Mucosa of stomach (tissue), 1 donor: ENCODE measurements around the gene DBN1.
A peak's percentile ranks its signal among the peaks of the same experiment; 100 is the strongest.

Experiments
- H3K27me3 ChIP-seq: one replicate; pipeline ENCODE4 v1.7.0; 2013; ENCODE audit warnings: mild to moderate bottlenecking, low read length; ENCODE audit not compliant: control insufficient read depth, insufficient read depth
- H3K36me3 ChIP-seq: one replicate; pipeline ENCODE4 v1.7.0; 2013; ENCODE audit warnings: low read length; ENCODE audit not compliant: control insufficient read depth, insufficient read depth
- H3K4me1 ChIP-seq: one replicate; pipeline ENCODE4 v1.7.0; 2013; ENCODE audit warnings: mild to moderate bottlenecking, low read length; ENCODE audit not compliant: control insufficient read depth, insufficient read depth
- H3K4me3 ChIP-seq: one replicate; pipeline ENCODE4 v1.7.0; 2013; ENCODE audit warnings: low read length
- H3K9ac ChIP-seq: one replicate; pipeline ENCODE4 v1.7.0; 2013; ENCODE audit warnings: mild to moderate bottlenecking, low read length, moderate library complexity
- H3K9me3 ChIP-seq: one replicate; pipeline ENCODE4 v1.7.0; 2013; ENCODE audit warnings: mild to moderate bottlenecking, low read length, moderate library complexity; ENCODE audit not compliant: control insufficient read depth
- donor health status: Pancreatic carcinoma.

Gene DBN1

DNA sequence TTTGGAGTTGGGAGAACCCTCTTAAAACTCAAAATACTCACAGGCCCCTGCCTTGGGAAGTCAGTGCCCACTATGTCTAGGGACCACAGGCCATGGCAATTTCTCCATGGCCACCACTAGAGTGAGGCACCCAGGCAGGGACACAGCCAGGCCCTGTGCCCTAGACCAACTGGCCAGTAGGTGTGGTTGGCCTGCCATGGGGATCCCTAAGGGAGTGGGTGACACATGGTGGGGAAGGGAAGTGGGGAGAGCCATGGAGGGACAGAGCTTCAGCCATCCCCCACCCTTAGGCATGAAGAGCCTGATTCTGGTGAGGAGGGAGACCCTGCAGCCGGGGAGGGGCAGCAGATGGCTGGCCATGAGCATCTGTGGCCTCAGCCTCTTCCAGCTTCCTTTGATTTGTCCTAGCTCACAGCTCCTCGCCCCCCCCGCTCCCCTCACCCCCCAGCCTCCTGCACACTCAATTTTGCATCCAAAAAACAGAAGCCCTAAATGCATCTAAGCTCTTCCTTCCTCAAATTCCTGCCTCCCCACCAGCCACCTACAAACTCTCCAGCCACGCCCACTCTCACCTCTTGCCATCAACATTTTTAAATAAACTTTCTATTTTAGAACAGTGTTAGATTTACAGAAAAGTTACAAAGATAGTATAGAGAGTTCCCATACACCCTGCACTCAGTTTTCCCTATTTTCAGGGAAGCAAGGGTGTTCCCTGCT, 1.6 kb upstream of the DBN1 start:
- H3K4me1 ChIP-seq, result peaks cover 16% of the 10 kb centered on the region
- no peaks in the 10 kb centered on the region for H3K9me3 ChIP-seq
- H3K9ac ChIP-seq, result no peak overlapping the region
- H3K27me3 ChIP-seq, result peaks cover 26% of the 10 kb centered on the region
- no peaks in the 10 kb centered on the region for H3K36me3 ChIP-seq
- no peak overlapping the region for H3K4me3 ChIP-seq

DNA sequence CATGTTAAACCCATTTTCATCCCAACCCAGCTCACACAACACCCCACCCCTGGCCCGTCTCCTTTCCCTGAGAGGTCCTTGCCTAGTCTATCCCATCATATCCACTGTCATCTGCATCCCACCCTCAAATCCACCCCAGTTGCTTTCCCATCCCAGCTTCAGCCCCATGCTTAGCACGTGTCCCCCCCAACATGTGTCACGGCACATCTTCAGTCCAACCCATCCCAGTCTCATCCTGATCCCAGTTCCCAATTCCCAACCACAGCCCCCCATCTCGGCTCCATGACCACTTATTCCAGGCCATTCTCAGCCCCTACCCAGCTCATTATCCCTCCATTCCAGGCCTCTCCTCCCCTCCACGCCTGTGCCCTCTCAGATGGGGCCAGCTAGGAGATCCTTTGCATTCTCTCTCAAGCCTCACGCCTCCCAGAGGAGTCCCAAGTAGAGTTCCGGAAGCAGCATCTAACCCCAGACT, 605 bp upstream of the DBN1 start:
- Histone ChIP-seq H3K9me3 (no peaks in the 10 kb centered on the region), H3K4me3 (no peak overlapping the region), H3K4me1 (peaks cover 15% of the 10 kb centered on the region), H3K9ac (no peak overlapping the region), H3K27me3 (peaks cover 26% of the 10 kb centered on the region), H3K36me3 (no peaks in the 10 kb centered on the region)

DNA sequence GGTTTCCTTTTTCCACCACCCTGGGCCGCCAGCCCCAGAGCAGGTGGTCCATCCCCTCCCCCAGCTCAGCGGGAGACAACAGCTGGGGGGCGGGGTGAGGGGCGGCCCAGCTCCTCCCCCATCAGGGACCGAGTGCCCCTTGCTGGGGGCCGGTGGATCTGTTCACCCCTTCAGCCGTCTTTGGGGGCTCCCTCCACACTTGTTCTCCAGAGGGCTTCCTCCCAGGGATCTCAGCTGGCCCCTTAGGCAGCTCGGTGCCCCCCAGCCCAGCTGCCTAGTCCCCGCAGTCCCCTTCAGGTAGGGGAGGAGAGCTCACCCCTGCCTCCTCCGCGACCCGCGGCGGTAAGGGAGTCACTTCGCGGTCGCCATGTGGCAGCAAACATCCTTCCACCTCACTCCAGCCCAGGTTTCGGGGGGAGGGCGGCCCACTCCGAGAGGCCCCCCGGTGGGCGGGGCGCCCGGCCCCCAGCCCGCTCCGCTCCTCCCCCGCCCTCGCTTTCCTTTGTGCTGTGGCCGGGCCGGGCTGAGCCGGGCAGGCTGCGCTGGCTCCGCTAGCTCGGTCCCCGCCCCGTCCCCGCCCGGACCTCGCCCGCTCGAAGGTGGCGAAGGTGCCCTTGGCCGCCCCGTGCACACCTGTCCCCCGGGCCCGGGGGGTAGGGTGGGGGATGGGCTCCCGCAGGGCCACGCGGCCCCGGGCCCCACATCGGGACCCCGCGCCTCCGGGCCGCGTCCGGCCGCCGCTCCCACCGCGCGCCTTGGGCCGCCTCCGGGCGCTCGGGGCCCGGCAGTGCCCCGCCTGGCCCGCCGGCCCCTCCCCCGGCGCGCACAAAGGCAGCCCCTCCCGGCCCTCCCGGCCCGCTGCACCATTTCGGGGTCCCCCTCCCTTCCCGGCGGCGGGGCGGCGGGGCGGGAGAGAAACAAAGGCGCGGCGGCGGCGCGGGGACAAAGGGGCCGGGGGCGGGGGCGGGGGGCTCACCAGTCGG, 683 bp downstream of the DBN1 start:
- H3K27me3 ChIP-seq, result peaks cover 26% of the 10 kb centered on the region
- peak overlapping the region; percentile 47 for H3K9ac ChIP-seq
- H3K9me3 ChIP-seq, result no peaks in the 10 kb centered on the region
- H3K4me1 ChIP-seq, result peaks cover 15% of the 10 kb centered on the region
- H3K36me3 ChIP-seq, result no peaks in the 10 kb centered on the region
- no peak overlapping the region for H3K4me3 ChIP-seq

- peaks cover 15% of the 10 kb centered on the region for H3K4me1 ChIP-seq
- H3K4me3 ChIP-seq, result no peak overlapping the region
- no peaks in the 10 kb centered on the region for H3K36me3 ChIP-seq
- no peaks in the 10 kb centered on the region for H3K9me3 ChIP-seq
- peaks cover 26% of the 10 kb centered on the region for H3K27me3 ChIP-seq
- no peak overlapping the region for H3K9ac ChIP-seq
Observed at GRCh38 chr5:177471610-177472356, 1.7 kb downstream of the DBN1 start.

DNA sequence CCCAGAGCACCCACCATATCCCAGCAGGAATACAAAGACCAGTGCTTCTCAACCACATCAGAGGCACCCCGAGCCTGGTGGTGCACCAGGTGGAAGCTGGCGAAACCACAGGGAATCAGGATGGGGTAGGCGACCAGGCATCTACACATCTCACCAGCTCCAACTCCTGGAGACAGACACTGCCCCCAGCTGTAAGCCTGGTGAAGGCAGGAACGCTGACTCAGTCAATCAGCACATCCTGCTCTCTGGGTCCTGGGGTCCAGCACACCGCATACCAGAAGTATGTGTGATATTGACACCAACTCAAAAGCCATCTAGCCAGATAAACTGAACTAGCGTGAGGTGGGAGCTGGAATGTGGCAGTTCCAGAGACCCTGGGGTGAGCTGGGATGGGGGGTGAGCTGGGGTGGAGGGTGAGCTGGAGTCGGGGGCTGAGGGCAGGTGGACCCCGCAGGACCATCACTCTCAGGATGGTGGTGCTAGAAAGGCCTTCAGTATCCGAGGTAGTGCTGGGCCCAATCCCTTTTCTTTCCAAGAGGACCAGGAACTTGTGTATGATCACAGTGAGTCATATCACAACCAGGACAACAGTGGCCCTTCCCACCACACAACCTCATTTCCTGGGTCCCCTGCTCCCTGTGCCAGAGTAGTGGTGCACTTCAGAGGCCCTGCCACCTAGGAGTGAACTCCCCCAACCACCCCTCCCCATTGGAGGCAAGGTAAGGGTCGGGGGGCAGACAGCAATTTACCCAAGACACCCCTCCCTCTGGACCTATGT, 2.5 kb downstream of the DBN1 start:
- no peaks in the 10 kb centered on the region for H3K36me3 ChIP-seq
- H3K27me3 ChIP-seq, result peaks cover 26% of the 10 kb centered on the region
- H3K4me3 ChIP-seq, result no peak overlapping the region
- no peak overlapping the region for H3K9ac ChIP-seq
- H3K4me1 ChIP-seq, result peaks cover 15% of the 10 kb centered on the region
- H3K9me3 ChIP-seq, result no peaks in the 10 kb centered on the region

DNA sequence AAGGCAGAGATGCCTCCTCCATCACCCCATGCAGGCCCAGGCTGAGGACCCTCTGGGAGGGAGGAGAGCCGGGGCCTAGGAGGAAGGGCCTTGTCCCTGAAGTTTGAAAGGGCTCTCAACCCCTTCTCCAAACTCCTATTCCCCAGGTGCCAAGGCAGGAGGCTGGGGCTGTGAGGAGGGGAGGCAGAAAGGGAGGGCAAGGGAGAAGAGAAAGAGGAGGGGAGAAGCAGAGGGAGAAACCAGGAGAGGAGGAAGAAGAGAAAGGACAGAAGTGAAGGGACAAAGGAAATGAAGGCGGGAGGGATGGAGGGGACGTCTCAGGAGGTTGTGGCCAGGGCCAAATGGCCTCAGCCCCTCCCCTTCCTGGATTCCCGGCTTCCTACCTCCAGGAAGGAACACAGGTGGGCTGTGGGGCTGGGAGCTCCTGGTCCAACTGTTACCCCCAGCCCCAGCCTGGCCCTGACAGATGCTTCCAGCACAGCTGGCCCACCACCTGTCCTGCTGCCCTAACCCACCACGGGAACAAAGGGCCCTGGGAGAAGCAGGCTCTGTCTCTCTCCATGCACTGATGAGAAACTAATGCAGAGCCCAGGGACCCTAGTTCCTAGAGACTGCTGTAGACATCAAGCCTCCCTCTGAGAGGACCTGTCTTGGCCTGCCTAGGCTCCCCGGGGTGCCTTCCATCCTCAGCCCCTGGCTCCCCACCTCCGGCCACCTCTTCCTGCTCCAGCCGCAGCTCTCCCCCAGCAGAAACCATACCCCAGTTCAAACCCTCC, 3.5 kb downstream of the DBN1 start:
- Histone ChIP-seq H3K4me3 (no peak overlapping the region), H3K36me3 (no peaks in the 10 kb centered on the region), H3K27me3 (peaks cover 26% of the 10 kb centered on the region), H3K9ac (no peak overlapping the region), H3K4me1 (peaks cover 15% of the 10 kb centered on the region), H3K9me3 (no peaks in the 10 kb centered on the region)

GRCh38 chr5:177468685-177469628, 4.5 kb downstream of the DBN1 start:
- Histone ChIP-seq H3K9me3 (no peaks in the 10 kb centered on the region), H3K9ac (no peak overlapping the region), H3K27me3 (peaks cover 20% of the 10 kb centered on the region), H3K4me3 (no peak overlapping the region), H3K4me1 (peaks cover 15% of the 10 kb centered on the region), H3K36me3 (no peaks in the 10 kb centered on the region)

DNA sequence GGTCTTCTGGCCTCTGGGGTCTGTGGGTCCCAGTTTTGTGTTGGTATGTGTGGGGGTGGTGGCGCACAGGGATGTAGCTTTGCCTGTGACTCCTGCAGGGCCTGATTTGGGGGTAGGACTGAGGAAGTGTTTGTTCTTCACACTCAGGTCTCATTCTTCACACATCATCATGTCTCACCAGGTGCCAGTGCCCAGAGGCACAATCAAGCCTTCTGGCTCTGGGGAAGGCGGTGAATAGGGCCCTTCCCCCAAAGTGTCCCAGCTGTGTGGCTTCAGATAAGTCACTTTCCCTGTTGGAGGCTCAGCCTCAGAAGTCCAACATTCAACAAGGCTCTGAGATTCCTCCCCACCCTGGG, 5.1 kb downstream of the DBN1 start:
- no peaks in the 10 kb centered on the region for H3K9me3 ChIP-seq
- no peaks in the 10 kb centered on the region for H3K36me3 ChIP-seq
- H3K4me3 ChIP-seq, result no peak overlapping the region
- peaks cover 19% of the 10 kb centered on the region for H3K27me3 ChIP-seq
- no peak overlapping the region for H3K9ac ChIP-seq
- peaks cover 15% of the 10 kb centered on the region for H3K4me1 ChIP-seq

- Histone ChIP-seq H3K9ac (no peak overlapping the region), H3K9me3 (no peaks in the 10 kb centered on the region), H3K4me1 (peaks cover 13% of the 10 kb centered on the region), H3K36me3 (no peaks in the 10 kb centered on the region), H3K27me3 (peaks cover 14% of the 10 kb centered on the region), H3K4me3 (no peak overlapping the region)
Observed at GRCh38 chr5:177467436-177467835, 6.0 kb downstream of the DBN1 start.

DNA sequence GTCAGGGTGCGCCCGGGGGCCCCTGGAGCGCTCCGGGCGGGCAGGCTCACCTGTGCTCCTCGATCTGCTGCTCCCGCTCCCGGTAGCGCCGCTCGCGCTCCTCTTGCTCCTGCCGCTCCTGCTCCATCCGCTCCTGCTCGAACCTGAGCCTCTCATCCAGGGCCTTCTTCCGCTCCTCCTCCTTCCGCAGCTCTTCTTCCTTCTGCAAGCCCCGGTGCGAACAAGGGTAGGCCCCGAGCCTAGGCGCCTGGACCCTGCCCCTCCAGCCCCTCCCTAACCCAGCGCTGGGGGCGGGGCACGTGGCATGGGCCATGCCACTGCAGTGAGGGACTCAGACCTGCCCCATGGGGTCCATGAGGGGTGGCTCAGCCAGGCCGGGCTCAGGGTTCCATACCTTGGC, 6.6 kb downstream of the DBN1 start:
- Histone ChIP-seq H3K36me3 (no peaks in the 10 kb centered on the region), H3K4me1 (peaks cover 7% of the 10 kb centered on the region), H3K9me3 (no peaks in the 10 kb centered on the region), H3K27me3 (peaks cover 9% of the 10 kb centered on the region), H3K9ac (no peak overlapping the region), H3K4me3 (no peak overlapping the region)
